Measurements from ENCODE around the gene LRP2. TPM values are rescaled to one million over a fixed set of nuclear protein-coding genes. Genes with fewer than 3 reads are reported as not detected.

The LRP2 gene
- total RNA-seq, 1 donor from 2014 or later: 1.00 TPM

- no peak overlapping the region for H3K9ac ChIP-seq (ENCODE audit: low read length)
- no peak overlapping the region for H3K4me2 ChIP-seq (ENCODE audit: low read length)
- H3K4me1 Mint-ChIP-seq (ENCODE audit: low read depth, unreplicated experiment): no peaks in the 10 kb centered on the region
- H3K36me3 ChIP-seq (ENCODE audit: insufficient read depth, low read length): no peaks in the 10 kb centered on the region
- H2AFZ ChIP-seq (ENCODE audit: low read depth, low read length): no peak overlapping the region
- no peak overlapping the region for H3K4me3 Mint-ChIP-seq (ENCODE audit: unreplicated experiment)
- no peak overlapping the region for H3K27ac ChIP-seq (ENCODE audit: low read depth, low read length)
- H3K27me3 ChIP-seq (ENCODE audit: insufficient read depth, low read length): peaks cover 2% of the 10 kb centered on the region
- no peak for TF ChIP-seq EZH2 (IDR thresholded peaks at IDR 0.05; ENCODE audit: insufficient read depth, low read length)
- no peak for TF ChIP-seq CTCF (IDR thresholded peaks at IDR 0.05; ENCODE audit: insufficient read depth, low read depth, low read length)
- H3K27me3 Mint-ChIP-seq (ENCODE audit: low read depth, unreplicated experiment): peaks cover 2% of the 10 kb centered on the region
- H3K4me3 ChIP-seq (ENCODE audit: insufficient read depth, low read depth, low read length): no peak overlapping the region
- no peaks in the 10 kb centered on the region for H3K79me2 ChIP-seq (ENCODE audit: insufficient read depth, low read length)
- no peaks in the 10 kb centered on the region for H3K36me3 Mint-ChIP-seq (ENCODE audit: low read depth, unreplicated experiment)
- no peaks in the 10 kb centered on the region for H3K9me3 Mint-ChIP-seq (ENCODE audit: unreplicated experiment)
- FAIRE-seq (no peak), DNase-seq (ENCODE audit: low read depth) (no peak)
- H3K27ac Mint-ChIP-seq (ENCODE audit: unreplicated experiment): no peak overlapping the region
- H3K9me3 ChIP-seq (ENCODE audit: insufficient read depth, low read depth, low read length): no peaks in the 10 kb centered on the region
- no peaks in the 10 kb centered on the region for H4K20me1 ChIP-seq (ENCODE audit: insufficient read depth, low read length)
- H3K4me1 ChIP-seq (ENCODE audit: insufficient read depth, low read length): no peaks in the 10 kb centered on the region
Measured at GRCh38 chr2:169344736-169345485, 17.4 kb downstream of the LRP2 start.

GRCh38 chr2:169343202-169343601 is 19.1 kb downstream of the LRP2 start:
- DNase-seq (ENCODE audit: low read depth): no peak
- TF ChIP-seq EZH2 (IDR thresholded peaks at IDR 0.05; ENCODE audit: insufficient read depth, low read length) (no peak), CTCF (IDR thresholded peaks at IDR 0.05; ENCODE audit: insufficient read depth, low read depth, low read length) (no peak)
- no peak for FAIRE-seq

GRCh38 chr2:169339657-169340056 is 22.7 kb downstream of the LRP2 start:
- H3K36me3 Mint-ChIP-seq (ENCODE audit: low read depth, unreplicated experiment): no peaks in the 10 kb centered on the region

More at GRCh38 chr2:169343202-169343601, 19.1 kb downstream of the LRP2 start:
- H3K4me3 Mint-ChIP-seq (ENCODE audit: unreplicated experiment): no peak overlapping the region
- no peak overlapping the region for H3K4me3 ChIP-seq (ENCODE audit: insufficient read depth, low read depth, low read length)
- H3K27ac ChIP-seq (ENCODE audit: low read depth, low read length): no peak overlapping the region
- H3K27me3 ChIP-seq (ENCODE audit: insufficient read depth, low read length): peaks cover 2% of the 10 kb centered on the region
- no peak overlapping the region for H2AFZ ChIP-seq (ENCODE audit: low read depth, low read length)
- no peaks in the 10 kb centered on the region for H3K9me3 ChIP-seq (ENCODE audit: insufficient read depth, low read depth, low read length)
- H3K4me2 ChIP-seq (ENCODE audit: low read length): no peak overlapping the region
- H4K20me1 ChIP-seq (ENCODE audit: insufficient read depth, low read length): no peaks in the 10 kb centered on the region
- H3K36me3 ChIP-seq (ENCODE audit: insufficient read depth, low read length): no peaks in the 10 kb centered on the region
- H3K36me3 Mint-ChIP-seq (ENCODE audit: low read depth, unreplicated experiment): no peaks in the 10 kb centered on the region
- H3K9ac ChIP-seq (ENCODE audit: low read length): no peak overlapping the region
- no peaks in the 10 kb centered on the region for H3K79me2 ChIP-seq (ENCODE audit: insufficient read depth, low read length)
- H3K4me1 ChIP-seq (ENCODE audit: insufficient read depth, low read length): no peaks in the 10 kb centered on the region
- H3K9me3 Mint-ChIP-seq (ENCODE audit: unreplicated experiment): no peaks in the 10 kb centered on the region
- no peaks in the 10 kb centered on the region for H3K4me1 Mint-ChIP-seq (ENCODE audit: low read depth, unreplicated experiment)
- no peak overlapping the region for H3K27ac Mint-ChIP-seq (ENCODE audit: unreplicated experiment)
- peaks cover 2% of the 10 kb centered on the region for H3K27me3 Mint-ChIP-seq (ENCODE audit: low read depth, unreplicated experiment)

More at GRCh38 chr2:169339657-169340056, 22.7 kb downstream of the LRP2 start:
- no peak overlapping the region for H3K9ac ChIP-seq (ENCODE audit: low read length)
- H3K4me2 ChIP-seq (ENCODE audit: low read length): no peak overlapping the region
- Mint-ChIP-seq H3K9me3 (ENCODE audit: unreplicated experiment) (no peaks in the 10 kb centered on the region), H3K4me3 (ENCODE audit: unreplicated experiment) (no peak overlapping the region), H3K4me1 (ENCODE audit: low read depth, unreplicated experiment) (no peaks in the 10 kb centered on the region), H3K27me3 (ENCODE audit: low read depth, unreplicated experiment) (peaks cover 10% of the 10 kb centered on the region), H3K27ac (ENCODE audit: unreplicated experiment) (no peak overlapping the region)
- H3K9me3 ChIP-seq (ENCODE audit: insufficient read depth, low read depth, low read length): no peaks in the 10 kb centered on the region
- TF ChIP-seq CTCF (IDR thresholded peaks at IDR 0.05; ENCODE audit: insufficient read depth, low read depth, low read length) (no peak), EZH2 (IDR thresholded peaks at IDR 0.05; ENCODE audit: insufficient read depth, low read length) (no peak)
- H4K20me1 ChIP-seq (ENCODE audit: insufficient read depth, low read length): no peaks in the 10 kb centered on the region
- H3K79me2 ChIP-seq (ENCODE audit: insufficient read depth, low read length): no peaks in the 10 kb centered on the region
- no peak overlapping the region for H2AFZ ChIP-seq (ENCODE audit: low read depth, low read length)
- no peak for DNase-seq (ENCODE audit: low read depth)
- H3K27ac ChIP-seq (ENCODE audit: low read depth, low read length): no peak overlapping the region
- H3K36me3 ChIP-seq (ENCODE audit: insufficient read depth, low read length): no peaks in the 10 kb centered on the region
- H3K4me3 ChIP-seq (ENCODE audit: insufficient read depth, low read depth, low read length): no peak overlapping the region
- no peaks in the 10 kb centered on the region for H3K4me1 ChIP-seq (ENCODE audit: insufficient read depth, low read length)
- peaks cover 2% of the 10 kb centered on the region for H3K27me3 ChIP-seq (ENCODE audit: insufficient read depth, low read length)
- no peak for FAIRE-seq

Measured in astrocyte (in vitro differentiated cells and primary cell).